ENCODE measurements around the gene FAM174A. TPM values are rescaled to one million over a fixed set of nuclear protein-coding genes. Genes with fewer than 3 reads are reported as not detected.

The FAM174A gene
- total RNA-seq (2022; extraction: Qiagen RNA extraction; ENCODE audit: low read depth): 13.9 to 15.9 TPM (median 14.5 TPM) in 5 replicates

GRCh38 chr5:100535060-100536005 lies at the start of gene FAM174A:
Gene FAM174A, plus strand, starts transcription at chr5:100535374. Its CDS starts 157 bp downstream, at chr5:100535531.

